Activated CD4-positive, CD25-positive, alpha-beta regulatory T cell treated with anti-CD3 and anti-CD28 coated beads, Interleukin-2, amount 50 U/mL, for 16 hours (primary cell): ENCODE results near the gene KDM2A.
A peak's percentile ranks its signal among the peaks of the same experiment; 100 is the strongest.
"Not testable (repeated sequence)": the region's sequence is repeated elsewhere in the genome, so short reads cannot be mapped to it uniquely, and the experiment has no call there.

Experiments
- DNase-seq: peaks from one replicate; pipeline ENCODE4 v3.0.0-alpha.2; 2020; ENCODE audit warnings: low read depth, low spot score

Gene KDM2A

DNA sequence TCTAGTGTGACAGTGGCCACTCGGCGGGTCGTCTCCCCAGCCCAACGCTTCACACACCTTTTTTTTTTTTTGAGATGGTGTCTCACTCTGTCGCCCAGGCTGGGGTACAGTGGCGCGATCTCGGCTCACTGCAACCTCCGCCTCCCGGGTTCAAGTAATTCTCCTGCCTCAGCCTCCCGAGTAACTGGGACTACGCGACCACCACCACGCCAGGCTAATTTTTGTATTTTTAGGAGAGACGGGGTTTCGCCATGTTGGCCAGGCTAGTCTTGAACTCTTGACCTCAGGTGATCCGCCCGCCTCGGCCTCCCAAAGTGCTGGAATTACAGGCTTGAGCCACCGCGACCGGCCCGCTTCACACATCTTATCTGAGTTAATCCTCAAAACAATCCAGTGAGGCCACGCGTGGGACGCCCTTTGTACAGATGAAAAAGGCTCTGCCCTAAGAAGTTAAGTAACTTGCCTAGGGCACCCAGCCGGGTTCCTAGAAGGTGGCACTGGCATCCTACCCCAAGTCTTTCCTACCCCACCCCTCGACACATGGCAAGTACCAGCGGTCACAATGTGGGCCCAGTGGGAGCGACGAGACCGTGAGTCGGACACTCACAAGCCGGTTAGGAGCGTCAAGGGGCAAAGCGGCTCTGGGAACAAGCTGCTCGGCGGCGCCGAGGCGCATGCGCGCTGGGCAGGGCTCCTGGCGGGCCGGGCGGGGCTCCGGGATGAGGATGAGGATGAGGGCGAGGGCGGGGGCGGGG is 142.0 kb downstream of the KDM2A start:
- DNase-seq: not testable (repeated sequence)

DNA sequence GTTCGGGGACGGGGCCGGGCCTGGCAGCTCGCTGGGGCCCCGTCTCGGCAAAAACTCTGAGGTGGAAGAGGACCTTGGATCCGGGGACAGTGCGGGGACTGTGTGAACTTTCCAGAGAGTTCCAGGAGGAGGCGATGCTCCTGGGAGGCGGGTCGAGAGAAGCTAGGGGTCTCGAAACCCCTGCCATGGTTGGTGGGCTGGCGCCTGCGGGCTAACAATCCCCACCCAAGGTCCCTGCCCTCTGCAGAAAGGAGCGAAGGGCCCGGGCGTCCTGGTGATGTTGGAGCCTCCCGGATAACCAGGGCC is 142.5 kb downstream of the KDM2A start:
- no peak for DNase-seq

DNA sequence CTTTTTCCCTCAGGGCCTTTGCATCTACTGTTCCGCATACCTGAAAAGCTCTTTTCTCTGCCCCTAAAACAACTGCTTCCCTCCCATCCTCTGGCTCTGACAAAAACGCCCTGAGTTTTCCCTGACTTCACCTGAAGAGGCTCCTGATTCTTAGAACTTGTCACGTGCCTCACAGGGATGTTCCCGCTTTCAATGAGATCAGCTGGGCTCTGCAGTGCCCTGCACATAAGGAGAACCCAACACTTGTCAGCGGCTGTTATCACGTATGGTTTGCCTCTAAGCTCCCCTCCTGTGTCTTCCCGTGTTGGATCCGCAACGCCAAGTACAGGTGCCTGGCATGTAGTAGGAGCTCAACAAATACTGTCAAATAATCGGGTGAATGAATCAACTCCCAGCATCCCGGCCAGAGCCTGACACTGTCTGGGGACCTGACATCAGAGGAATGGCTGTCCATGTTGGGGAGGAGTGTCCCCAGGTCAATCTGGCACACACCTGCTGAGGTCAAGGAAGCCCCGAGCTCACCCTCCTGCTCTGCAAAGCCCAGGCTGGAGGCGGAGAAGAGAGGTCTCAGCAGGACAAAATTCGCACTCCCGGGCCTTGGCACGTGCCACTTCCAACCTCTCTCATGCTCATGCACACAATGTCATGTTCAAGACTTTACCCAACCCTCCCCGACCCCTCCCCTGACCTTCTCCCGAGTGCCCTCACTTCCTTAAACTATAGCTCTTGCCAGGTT is 143.1 kb downstream of the KDM2A start:
- DNase-seq: no peak

DNA sequence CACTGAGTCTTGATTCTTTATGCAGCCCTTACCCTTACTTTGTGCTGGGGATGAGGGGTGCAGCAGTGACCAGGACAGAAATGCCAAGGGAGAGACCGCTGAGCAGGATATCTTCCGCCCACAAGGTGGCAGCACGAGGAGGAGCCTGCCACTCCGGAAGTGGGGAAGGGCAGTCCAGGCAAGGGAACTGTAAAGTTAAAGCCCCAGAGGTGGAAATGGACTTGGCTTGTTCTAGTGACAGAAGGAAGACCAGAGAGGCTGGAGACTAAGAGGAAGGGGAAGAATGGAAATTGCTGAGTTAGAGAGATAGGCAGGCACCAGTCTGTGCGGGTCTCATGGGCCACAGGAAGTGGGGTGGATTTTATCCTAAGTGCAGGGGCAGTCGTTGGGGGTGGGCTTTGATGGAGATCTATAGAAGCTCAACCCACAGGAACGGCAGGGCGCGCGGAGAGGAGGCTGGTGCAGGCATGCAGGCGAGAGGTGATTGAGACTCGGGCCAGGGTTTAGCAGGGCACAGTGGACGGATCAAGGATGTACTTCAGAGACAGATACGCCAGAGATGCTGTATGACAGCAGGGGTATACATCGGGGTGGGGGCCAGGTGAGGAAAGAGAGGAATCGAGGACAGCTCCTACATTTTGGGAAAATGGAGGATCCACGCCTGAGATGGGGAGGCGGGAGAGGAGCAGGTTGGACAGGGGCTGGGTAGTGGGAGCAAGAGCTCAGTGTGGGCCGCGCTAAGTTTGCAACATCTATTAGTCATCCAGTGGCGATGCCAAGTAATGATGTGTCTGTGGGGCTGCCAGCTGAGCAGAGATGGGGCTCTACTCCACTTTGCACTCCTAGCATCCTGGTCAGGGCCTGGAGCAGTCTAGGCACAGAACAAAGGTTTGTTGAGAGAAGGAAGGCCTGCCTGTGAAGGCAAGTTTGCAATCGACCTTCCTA is 143.9 kb downstream of the KDM2A start:
- peak; percentile 63 for DNase-seq

DNA sequence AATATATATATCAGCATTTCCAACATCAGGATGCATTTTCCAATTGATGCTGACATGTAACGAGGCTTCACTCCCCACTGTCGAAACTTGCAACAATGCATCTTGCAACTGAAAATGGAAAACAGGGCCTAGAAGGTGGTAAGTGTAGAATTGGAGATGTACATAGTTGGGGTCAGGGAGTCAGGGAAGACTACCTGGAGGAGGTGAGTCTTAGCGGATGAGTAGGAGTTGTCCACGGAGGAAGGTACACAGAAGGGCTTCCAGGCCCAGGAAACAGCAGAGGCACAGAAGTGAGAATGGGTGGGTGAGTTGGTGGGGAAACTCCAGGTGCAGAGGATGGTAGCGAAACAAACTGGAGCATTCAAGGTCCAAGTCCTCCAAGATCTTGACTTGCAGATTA is 145.2 kb downstream of the KDM2A start:
- DNase-seq: no peak

DNA sequence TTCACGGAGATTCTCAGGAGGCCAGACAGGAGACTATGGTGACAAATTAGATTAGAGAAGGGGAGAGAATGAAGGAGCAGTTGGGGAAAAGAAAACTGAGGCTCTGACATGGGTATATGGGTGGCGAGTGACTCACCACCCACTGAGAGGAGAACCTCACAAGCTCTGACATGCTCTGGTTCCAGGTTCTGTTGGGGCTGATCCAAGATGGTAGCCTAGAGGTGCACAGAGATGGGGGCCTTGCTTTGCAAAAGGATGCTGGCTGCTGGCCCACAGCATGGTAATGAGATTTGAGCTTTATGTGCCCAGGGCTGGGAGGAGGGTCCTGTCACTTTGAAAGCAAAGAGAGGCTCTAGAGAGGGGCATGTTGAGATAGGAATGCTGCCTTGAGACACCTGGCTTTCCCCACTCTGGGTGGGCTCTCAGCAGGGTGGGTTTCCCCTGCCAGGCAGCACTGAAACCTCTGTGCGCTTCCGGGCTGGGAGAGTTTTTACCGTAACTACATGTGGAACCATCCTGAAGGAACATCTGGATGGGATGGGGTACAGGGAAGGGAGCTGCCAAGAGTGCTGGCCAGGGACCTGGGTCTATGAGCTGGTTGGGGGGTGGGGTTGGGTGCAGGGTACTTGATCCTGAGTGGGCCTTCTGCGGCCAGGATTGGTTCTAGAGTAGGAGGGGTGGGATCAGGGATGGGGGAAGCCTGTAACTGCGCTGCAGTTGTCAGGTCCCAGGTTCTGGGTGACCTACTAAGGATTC is 146.0 kb downstream of the KDM2A start:
- no peak for DNase-seq

DNA sequence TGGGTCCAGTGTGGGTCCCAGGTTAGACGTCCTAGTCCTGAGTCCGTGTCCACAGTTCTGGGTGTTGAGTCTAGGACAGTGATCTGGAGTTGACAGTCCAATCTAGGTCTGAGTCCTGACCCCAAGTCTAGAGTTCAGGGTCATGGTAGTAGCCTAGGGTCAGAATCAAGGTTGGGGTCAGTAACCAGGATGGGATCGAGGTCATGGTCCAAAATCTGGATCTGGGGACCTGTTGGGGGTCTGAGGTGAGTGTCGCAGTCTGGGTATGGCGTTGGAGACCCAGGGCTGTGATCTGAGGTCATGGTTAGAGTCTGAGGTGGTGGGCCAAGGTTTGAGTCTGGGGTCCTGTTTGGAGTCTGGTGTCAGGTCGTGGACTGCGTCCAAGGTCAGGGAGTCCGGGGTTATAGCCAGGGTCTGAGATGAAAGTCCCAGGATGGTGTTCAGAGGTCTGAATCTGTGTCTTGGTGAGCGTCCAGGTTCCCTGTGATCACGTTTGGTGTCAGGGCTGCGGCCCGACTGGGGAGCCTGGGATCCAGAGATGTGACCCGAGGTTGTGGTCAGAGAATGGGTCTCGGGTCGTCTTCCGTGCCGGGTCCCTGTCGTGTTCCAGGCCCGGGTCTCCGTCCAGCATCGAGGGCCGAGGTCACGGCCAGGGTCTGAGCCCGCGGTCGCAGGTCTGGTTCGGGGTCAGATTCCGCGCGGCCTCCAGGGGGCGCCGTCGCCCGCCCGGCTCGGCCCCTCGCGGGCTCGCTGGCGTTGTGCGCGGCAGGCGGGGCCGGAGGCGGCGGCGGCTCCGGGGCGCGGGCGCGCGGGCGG is 146.8 kb downstream of the KDM2A start:
- DNase-seq: peak; percentile 67

DNA sequence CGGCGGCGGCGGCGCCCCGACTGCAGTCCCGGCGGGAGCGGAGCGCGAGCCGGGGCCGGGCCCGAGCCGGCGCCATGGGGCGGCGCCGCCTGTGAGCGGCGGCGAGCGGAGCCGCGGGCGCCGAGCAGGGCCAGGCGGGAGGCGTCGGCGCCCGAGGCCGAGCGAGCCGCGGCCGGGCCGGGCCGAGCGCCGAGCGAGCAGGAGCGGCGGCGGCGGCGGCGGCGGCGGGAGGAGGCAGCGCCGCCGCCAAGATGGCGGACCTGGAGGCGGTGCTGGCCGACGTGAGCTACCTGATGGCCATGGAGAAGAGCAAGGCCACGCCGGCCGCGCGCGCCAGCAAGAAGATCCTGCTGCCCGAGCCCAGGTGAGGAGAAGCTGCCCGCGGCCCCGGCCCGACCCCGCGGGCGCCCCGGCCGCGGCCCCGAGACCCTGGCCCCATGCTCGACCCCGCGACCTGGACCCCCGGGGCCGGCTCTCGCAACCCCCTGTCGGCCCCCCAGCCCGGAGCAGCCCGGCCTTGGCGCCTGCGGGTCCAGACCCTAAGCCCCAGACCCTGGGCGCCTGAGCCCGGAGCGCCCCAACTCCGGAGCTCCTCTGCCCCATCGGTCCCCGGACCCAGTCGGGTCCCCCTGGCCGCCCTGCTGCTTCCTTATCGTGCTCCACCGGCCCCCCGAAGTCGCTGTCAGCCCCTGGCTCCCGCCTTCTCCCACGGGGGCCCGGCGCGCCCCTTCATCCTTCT is 147.6 kb downstream of the KDM2A start, which contains the start of gene GRK2:
Gene GRK2, plus strand, starts transcription at position 25 of the 739 bp plus-strand sequence. Its CDS starts 227 bp downstream, at position 252.
- DNase-seq: no peak

DNA sequence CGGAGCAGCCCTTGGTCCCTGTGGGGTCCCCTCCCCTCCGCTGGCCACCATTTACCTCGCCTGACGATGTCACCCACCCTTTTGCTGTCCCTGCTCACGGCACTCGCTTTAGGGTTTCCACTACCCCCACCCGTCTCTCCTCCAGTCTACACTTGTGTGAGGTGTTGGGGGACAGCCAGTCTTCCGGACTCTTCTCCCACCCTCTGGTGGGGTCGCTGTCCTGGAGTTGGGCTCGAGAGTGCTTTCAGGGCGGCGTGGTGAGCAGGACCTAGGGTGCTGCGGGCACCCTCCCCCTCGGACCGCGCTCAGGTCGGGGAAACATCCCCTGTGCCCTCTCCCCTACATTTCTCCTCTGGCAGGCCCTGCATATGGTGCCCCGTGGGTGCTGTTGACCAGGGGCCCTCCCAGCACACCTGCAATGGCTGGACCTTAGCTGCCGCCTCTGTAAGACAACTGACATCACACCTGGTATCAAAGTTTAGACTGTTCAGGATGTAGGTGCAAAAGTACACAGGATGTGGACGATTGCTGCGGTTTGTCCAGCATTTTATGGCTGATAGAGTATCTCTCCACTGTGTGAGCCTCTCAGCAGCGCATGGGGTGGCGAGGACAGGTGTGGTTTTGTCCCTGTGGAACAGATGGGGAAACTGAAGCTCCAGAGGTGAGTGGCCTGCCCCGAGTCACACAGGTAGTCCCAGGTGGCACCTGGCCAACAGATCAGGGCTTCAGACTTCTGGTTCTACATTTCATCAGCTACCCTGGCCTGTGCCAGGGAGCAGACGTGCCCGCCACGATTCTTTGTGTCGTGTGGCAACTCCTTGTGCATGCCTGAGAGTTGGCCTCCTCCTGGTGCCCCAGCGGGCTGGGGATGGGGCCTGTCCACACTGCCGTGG is 148.4 kb downstream of the KDM2A start:
- DNase-seq: no peak

DNA sequence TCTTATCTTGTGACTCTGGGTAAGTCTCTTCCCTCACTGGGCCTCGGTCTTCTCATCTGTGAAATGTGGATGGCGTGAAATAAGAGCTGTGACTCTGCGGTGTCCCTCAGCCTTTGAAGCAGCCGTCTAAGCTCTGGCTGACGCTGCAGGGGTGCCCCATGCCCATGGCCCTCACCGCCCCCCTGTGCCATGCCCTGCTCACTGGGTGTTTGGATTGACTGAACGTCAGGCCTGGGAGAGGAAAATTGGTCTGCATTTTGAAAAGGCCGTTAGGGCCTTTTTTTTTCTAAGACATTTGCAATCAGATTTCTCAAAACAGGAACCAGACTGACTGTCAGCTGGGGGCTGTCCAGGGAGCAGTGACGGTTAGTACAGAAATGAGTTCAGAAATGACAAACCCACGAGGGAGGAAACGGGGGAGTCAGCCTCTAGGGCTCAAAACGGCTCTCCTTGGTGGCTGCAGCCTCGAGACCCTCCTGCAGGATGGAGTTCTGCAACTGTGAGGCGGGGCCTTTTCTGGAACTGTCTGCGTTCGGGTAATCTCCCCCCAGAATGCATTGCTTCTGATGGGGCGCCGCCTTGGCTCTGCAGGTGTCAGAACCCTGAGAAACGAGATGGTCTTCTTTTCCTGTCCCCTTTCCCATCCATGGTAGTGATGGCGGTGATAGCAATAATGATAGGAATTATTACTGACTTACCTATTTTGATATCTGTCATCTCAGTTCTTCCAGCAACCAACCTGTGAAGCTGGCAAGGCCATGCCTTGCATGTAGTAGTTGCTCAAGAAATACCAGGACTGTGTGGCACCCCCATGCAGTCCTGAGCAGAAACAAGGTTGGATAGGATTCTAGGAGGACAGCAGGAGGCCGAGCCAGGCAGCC is 149.3 kb downstream of the KDM2A start:
- no peak for DNase-seq

DNA sequence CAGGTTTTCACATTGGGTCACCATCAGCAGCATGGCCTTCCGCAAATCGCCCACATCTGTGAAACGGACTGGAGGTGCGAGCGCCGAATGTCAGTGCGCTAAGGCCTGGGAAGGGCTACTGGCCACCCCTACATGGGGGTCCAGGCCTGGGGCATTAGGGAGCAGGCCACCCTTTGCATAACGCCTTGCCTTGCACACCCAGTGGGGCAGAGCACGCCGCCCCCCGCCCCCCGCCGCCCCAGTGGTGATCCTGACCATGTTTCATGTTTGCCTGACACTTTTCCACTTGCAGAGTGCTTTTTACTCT is 149.9 kb downstream of the KDM2A start:
- DNase-seq: no peak

DNA sequence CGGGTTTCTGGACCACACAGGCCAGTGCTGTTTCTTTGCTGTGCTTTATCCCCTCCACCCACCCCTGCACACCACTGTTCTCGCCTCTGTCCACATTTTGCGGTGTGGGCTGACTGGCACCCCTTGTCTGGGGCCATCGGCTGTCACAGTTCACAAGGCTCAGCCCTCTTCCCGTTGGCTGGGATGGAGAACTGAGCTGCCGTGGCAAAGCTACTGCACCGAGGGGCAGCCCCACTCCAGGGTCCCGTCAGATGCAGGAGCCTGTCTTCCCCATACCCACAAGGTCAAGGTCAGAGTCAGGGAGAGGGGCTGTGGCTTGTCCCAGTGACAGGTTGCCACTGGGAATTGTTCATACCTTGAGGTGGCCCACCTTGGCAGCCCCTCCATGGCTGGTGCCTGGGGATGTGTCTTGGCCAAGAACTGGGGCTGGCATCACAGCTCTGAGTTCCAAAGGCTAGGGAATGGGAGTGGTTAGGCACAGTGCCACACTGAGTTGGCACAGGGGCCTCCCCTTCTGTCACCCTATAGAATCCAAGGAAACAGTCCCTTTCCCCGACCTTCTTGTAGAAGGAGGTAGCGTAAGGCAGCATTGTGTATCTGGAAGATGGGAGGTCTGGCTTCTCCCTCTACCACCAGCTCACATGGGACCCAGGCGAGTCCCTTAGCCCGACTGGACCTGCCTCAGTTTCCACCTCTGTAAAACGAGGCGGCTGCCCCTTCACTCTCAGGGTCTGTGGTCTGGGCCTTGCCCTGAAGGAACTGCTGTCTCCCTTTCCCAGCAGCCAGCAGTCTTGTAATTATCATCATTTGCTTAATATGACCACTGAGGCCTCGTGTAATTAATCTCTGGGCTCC is 150.6 kb downstream of the KDM2A start:
- no peak for DNase-seq

DNA sequence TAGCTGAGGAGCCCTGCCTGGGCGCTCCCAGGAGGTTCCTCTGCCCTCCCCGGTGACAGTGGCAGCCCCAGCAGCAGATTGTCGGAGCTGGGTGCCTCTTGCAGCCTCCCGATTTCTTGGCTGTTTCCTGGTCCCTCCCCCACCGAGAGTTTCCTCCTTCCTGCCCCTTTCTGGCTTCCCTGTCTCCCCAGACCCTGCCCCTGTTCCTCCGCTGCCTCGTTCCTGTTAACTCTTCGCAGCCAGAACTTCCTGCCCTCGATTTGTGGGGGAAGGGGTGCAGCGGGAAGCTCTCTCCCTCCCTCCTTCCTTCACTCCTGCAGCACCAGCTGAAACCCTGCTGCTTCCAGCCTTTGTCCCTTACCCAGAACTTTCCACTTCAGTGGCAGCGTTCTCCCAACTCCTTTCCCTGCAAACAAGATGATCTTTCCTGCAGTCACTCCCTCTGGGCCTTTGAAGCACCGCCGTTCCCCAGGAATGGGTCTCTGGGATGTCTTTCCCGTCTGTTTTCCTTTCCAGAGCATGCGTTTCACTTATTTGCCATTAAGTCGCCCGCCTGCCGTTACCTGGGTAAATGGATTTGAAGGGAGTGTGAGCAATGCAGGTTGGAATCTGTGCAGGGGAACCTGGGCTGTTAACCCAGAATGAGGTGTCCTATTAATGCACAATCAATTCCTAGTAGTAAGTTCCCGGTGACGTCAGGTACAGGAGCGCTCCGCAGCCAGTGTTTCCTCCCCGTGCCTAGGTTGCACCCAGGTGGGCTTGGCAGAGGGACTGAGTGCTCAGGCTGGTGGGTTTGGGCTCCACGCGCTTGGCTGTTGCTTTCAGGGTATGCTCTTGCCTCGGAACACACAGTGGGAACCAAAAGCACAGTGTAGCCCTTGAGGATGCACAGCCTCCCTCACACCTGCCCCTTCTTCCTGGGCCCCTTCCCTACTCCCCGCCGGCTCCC is 151.5 kb downstream of the KDM2A start:
- DNase-seq: no peak

DNA sequence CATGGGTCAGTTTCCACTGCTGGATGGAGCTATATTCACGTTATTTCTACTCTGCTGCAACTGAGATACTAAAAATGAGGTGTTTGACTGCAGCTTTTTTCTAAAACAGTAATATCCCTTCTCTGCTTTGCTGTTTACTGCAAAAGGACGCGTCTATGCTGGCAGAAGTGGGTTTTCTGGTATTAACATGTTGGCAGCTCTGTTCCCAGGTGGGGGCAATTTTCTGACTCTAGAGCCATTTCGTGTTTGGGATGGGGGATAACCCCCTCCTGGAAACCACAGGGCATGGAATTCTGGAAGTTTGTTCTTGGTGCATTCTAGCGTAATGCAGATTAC is 152.1 kb downstream of the KDM2A start:
- DNase-seq: no peak

DNA sequence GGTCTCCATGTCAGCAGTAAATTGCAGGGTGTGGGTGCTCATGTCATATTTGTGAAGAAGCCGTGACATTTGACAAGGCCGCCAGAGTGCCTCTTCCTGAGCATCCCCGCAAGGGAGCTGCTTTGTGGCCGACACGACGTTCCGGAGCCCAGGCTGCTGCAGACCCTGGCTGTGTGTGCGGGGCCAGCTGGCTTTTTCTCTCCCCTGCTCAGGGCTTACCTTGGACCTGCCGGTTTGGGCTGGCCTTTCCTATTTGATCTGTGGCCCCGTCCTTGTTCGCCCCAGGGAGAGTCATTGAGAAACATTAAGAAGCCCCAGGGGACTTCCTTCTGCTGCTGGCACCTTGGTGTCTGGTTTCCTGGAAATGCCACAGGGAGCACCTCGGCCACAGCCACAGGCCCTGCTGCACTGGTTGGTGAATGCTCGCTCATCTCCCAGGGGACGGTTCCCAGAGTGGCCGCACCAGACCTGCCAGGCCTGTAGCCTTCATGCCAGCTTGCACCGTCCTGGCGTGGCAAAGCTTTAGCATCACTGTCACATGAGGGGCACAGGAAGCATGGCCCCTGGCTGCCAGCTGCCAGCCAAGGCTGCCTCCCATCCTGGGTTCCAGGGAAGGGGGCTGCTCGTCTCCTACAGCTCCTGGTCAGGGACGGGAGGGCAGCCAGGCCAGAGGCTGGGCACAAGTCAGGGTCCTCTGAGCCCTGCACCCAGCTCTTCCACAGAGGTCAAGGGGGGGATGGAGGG is 152.7 kb downstream of the KDM2A start:
- DNase-seq: no peak
